ENCODE results near the gene CPLX3. TPM values are rescaled to one million over a fixed set of nuclear protein-coding genes. Genes with fewer than 3 reads are reported as not detected.

Gene CPLX3
- polyA plus RNA-seq, 4 donors, result 1.1 TPM; not detected in 3

- WGBS, 3 donors, result 25 to 39% (median 36%) methylated on average over 15 to 16 of the region's 16 CpGs
- Histone ChIP-seq H3K4me1 (ENCODE audit: control insufficient read depth in 3 of 3, insufficient read depth in 2 of 3, low read depth in 1 of 3, low read length in 2 of 3) (peaks cover 4 to 32% (median 7%) of the 10 kb centered on the region in 3 donors), H3K27ac (ENCODE audit: low read depth in 1 of 3, low read length in 2 of 3) (peak overlapping the region; percentile 12 to 96 (median 90)), H3K9me3 (ENCODE audit: control insufficient read depth in 2 of 2, insufficient read depth in 1 of 2, low read depth in 1 of 2, low read length in 1 of 2) (no peaks in the 10 kb centered on the region), H3K36me3 (ENCODE audit: control insufficient read depth in 3 of 3, insufficient read depth in 2 of 3, low read depth in 1 of 3, low read length in 3 of 3) (peaks cover 0 to 9% (median 0%) of the 10 kb centered on the region in 3 donors), H3K27me3 (ENCODE audit: control insufficient read depth in 3 of 3, insufficient read depth in 3 of 3, low read length in 3 of 3) (no peaks in the 10 kb centered on the region), H3K4me3 (ENCODE audit: low read depth in 1 of 3, low read length in 3 of 3) (peak overlapping the region; percentile 35 to 74 (median 72))
- FAIRE-seq, result no peak
- DNase-seq, result no peak
Measured at GRCh38 chr15:74873756-74874424, 47.5 kb downstream of the CPLX3 start.

GRCh38 chr15:74878273-74878672 lies 51.8 kb downstream of the CPLX3 start:
- H3K27ac ChIP-seq (ENCODE audit: low read depth in 1 of 3, low read length in 2 of 3), result no peak overlapping the region
- H3K36me3 ChIP-seq (ENCODE audit: control insufficient read depth in 3 of 3, insufficient read depth in 2 of 3, low read depth in 1 of 3, low read length in 3 of 3), result no peaks in the 10 kb centered on the region
- H3K27me3 ChIP-seq (ENCODE audit: control insufficient read depth in 3 of 3, insufficient read depth in 3 of 3, low read length in 3 of 3), result no peaks in the 10 kb centered on the region
- peaks cover 0 to 12% of the 10 kb centered on the region in 2 donors for H3K9me3 ChIP-seq (ENCODE audit: control insufficient read depth in 2 of 2, insufficient read depth in 1 of 2, low read depth in 1 of 2, low read length in 1 of 2)
- peaks cover 0 to 6% (median 0%) of the 10 kb centered on the region in 3 donors for H3K4me1 ChIP-seq (ENCODE audit: control insufficient read depth in 3 of 3, insufficient read depth in 2 of 3, low read depth in 1 of 3, low read length in 2 of 3)
- WGBS, 3 donors, result 77 to 91% (median 91%) methylated on average over 4 of the region's 4 CpGs
- DNase-seq (no peak), FAIRE-seq (no peak)
- H3K4me3 ChIP-seq (ENCODE audit: low read depth in 1 of 3, low read length in 3 of 3), result no peak overlapping the region

Other genes starting within 250 kb of the CPLX3 start
- 10 to 100 TPM; 47.8 to 84.5 (median 67.0) TPM for gene CLK3, start 210.8 kb upstream of the CPLX3 start, polyA plus RNA-seq
- 10 to 100 TPM; 13.5 to 29.2 (median 21.2) TPM for gene EDC3, start 130.6 kb upstream of the CPLX3 start, polyA plus RNA-seq
- gene CYP1A1, start 101.1 kb upstream of the CPLX3 start, polyA plus RNA-seq, result 10 to 100 TPM in 1 of 4 donors, under 1 TPM in 2, not detected in 1; 0.04 to 13.2 (median 0.66) TPM
- gene CYP1A2, start 77.8 kb upstream of the CPLX3 start, polyA plus RNA-seq, result not detected
- 10 to 100 TPM; 39.4 to 76.8 (median 53.2) TPM for gene CSK, start 44.5 kb upstream of the CPLX3 start, polyA plus RNA-seq
- gene LMAN1L, start 13.8 kb upstream of the CPLX3 start, polyA plus RNA-seq, result under 1 TPM in 1 of 4 donors, not detected in 3; 0.46 TPM
- gene ULK3, start 16.5 kb downstream of the CPLX3 start, polyA plus RNA-seq, result 100 to 1,000 TPM in 1 of 4 donors, 10 to 100 TPM in 3; 38.2 to 111 (median 81.1) TPM
- 100 to 1,000 TPM in 1 of 4 donors, 10 to 100 TPM in 3; 52.3 to 128 (median 75.7) TPM for gene SCAMP2, start 46.7 kb downstream of the CPLX3 start, polyA plus RNA-seq
- 10 to 100 TPM; 41.1 to 88.3 (median 69.1) TPM for gene MPI, start 63.4 kb downstream of the CPLX3 start, polyA plus RNA-seq
- 10 to 100 TPM; 12.7 to 41.3 (median 21.6) TPM for gene FAM219B, start 80.2 kb downstream of the CPLX3 start, polyA plus RNA-seq
- gene COX5A, start 111.4 kb downstream of the CPLX3 start, polyA plus RNA-seq, result 100 to 1,000 TPM; 231 to 931 (median 808) TPM
- 10 to 100 TPM in 3 of 4 donors, 1 to 10 TPM in 1; 5.5 to 22.2 (median 14.9) TPM for gene RPP25, start 130.1 kb downstream of the CPLX3 start, polyA plus RNA-seq
- gene SCAMP5, start 168.9 kb downstream of the CPLX3 start, polyA plus RNA-seq, result 10 to 100 TPM; 22.8 to 78.1 (median 56.8) TPM
- gene PPCDC, start 197.0 kb downstream of the CPLX3 start, polyA plus RNA-seq, result 10 to 100 TPM; 11.4 to 29.4 (median 17.7) TPM

All from small intestine (tissue), 7 donors.